ENCODE results near the gene RNF157.

GRCh38 chr17:76272541-76273444 lies 32.5 kb upstream of the RNF157 start:
- TF ChIP-seq POLR2A (IDR thresholded peaks at IDR 0.05; ENCODE audit: low read length) (no peak), GATA1 (IDR thresholded peaks at IDR 0.05; ENCODE audit: low read depth, low read length) (no peak)
